Fibroblast of lung (primary cell): ENCODE results near the gene MAGI2. TPM values are rescaled to one million over a fixed set of nuclear protein-coding genes. Genes with fewer than 3 reads are reported as not detected.
"Not testable (repeated sequence)": the region's sequence is repeated elsewhere in the genome, so short reads cannot be mapped to it uniquely, and the experiment has no call there.

Experiments used
- DNase-seq, 2 donors: peaks; one replicate each; pipeline versions ENCODE4 v3.0.0 to v3.0.0-alpha.2; 2010; ENCODE audit warnings: low read depth in 2 of 2
- H2AFZ ChIP-seq: 2 replicates; pipeline ENCODE4 v1.5.1; 2012; ENCODE audit warnings: low read length, control low read depth, inconsistent platforms
- H3K27ac ChIP-seq: 2 replicates; pipeline ENCODE4 v1.5.1; 2011; ENCODE audit warnings: low read length, control low read depth; ENCODE audit not compliant: insufficient read depth
- H3K27me3 ChIP-seq: 2 replicates; pipeline ENCODE4 v1.5.1; 2011; ENCODE audit warnings: mild to moderate bottlenecking, low read length; ENCODE audit not compliant: control insufficient read depth, insufficient read depth
- H3K36me3 ChIP-seq: 2 replicates; pipeline ENCODE4 v1.5.1; 2011; ENCODE audit warnings: low read length; ENCODE audit not compliant: control insufficient read depth, insufficient read depth
- H3K4me1 ChIP-seq: 2 replicates; pipeline ENCODE4 v1.5.1; 2011; ENCODE audit warnings: low read length; ENCODE audit not compliant: control insufficient read depth, insufficient read depth; ENCODE audit errors: extremely low read depth
- H3K4me2 ChIP-seq: 2 replicates; pipeline ENCODE4 v1.5.1; 2011; ENCODE audit warnings: low read length, control low read depth; ENCODE audit not compliant: insufficient read depth; ENCODE audit errors: extremely low read depth
- H3K4me3 ChIP-seq, 4 experiments: fragments of 200-600 bp in 1 of 4; sonication (generic) in 1 of 4; replicated peaks in 1 of 4; 2 replicates each; pipeline ENCODE4 v1.5.1; 2011 to 2016; ENCODE audit warnings: low read length in 4 of 4, low read depth in 3 of 4, mild to moderate bottlenecking in 3 of 4, control low read depth in 2 of 4, inconsistent platforms in 1 of 4, mixed read lengths in 1 of 4; ENCODE audit not compliant: insufficient read depth in 1 of 4; ENCODE audit errors: control extremely low read depth in 1 of 4
- H3K79me2 ChIP-seq: 2 replicates; pipeline ENCODE4 v1.5.1; 2012; ENCODE audit warnings: mild to moderate bottlenecking, low read length, inconsistent platforms; ENCODE audit not compliant: control insufficient read depth, insufficient read depth
- H3K9ac ChIP-seq: 2 replicates; pipeline ENCODE4 v1.5.1; 2011; ENCODE audit warnings: mild to moderate bottlenecking, low read length, control low read depth; ENCODE audit not compliant: insufficient read depth
- H3K9me3 ChIP-seq: 2 replicates; pipeline ENCODE4 v1.5.1; 2012; ENCODE audit warnings: low read depth, low read length; ENCODE audit not compliant: control insufficient read depth, insufficient read depth
- H4K20me1 ChIP-seq: 2 replicates; pipeline ENCODE4 v1.5.1; 2011; ENCODE audit warnings: low read length; ENCODE audit not compliant: control insufficient read depth, insufficient read depth; ENCODE audit errors: extremely low read depth
- EZH2 ChIP-seq: IDR thresholded peaks from 2 replicates; pipeline ENCODE4 v1.5.1; 2012; ENCODE audit warnings: low read length, control low read depth, mild to moderate bottlenecking; ENCODE audit errors: missing control alignments
- polyA plus RNA-seq, 2 donors: library from polyadenylated mRNA; depleted of rRNA in 1 of 2; stranded (reverse) in 1 of 2; unstranded in 1 of 2; fragments of >200 nt; gene quantifications; 2 replicates each; pipeline ENCODE4 v1.2.1, GENCODE V29; 2011 to 2012; ENCODE audit warnings: missing spikeins in 1 of 2
- total RNA-seq: library from RNA; depleted of rRNA; stranded (reverse); fragments of >200 nt; gene quantifications from 2 replicates; pipeline ENCODE4 v1.2.1, GENCODE V29; 2014
- TF ChIP-seq, protein P1 (sequence below), 2 donors: IDR thresholded peaks in 1 of 2; conservative IDR thresholded peaks in 1 of 2; 1 replicate in 1 of 2; 2 replicates in 1 of 2; pipeline ENCODE4 v1.5.1; 2011 to 2012; ENCODE audit warnings: low read length in 2 of 2, control low read depth in 1 of 2, inconsistent platforms in 1 of 2, low read depth in 1 of 2, mild to moderate bottlenecking in 1 of 2

MAGI2 gene
- total and polyA plus RNA-seq, 2 donors (not counting 1 experiment from before 2014, with no cell fraction given) = 1.8 to 17.0 TPM

DNA sequence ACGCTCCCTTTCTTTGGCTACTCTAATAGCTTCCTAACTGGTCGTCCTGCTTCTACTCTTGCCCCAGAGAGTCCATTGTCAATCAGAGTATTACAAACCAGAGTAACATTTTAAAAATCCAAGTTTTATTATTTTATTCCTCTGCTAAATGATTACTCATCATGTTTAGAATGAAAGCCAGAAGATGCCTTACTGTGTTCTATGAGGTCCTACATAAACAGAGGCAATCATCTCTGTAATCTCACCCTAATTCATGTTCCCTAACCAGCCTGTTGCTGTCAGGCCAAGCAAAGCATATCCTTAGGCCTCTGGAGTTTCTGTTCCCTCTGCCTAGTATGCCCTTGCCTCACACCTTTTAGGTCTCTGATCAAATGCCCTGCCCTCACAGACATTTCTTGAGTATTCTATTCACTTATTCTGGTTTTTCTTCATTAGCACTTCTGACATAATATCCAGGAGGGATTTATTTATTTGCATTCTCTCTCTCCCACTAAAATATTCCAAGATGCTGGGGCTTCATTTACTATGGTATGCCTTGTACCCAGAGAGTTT, 1157.3 kb downstream of the MAGI2 start:
- TF ChIP-seq, protein P1, sequence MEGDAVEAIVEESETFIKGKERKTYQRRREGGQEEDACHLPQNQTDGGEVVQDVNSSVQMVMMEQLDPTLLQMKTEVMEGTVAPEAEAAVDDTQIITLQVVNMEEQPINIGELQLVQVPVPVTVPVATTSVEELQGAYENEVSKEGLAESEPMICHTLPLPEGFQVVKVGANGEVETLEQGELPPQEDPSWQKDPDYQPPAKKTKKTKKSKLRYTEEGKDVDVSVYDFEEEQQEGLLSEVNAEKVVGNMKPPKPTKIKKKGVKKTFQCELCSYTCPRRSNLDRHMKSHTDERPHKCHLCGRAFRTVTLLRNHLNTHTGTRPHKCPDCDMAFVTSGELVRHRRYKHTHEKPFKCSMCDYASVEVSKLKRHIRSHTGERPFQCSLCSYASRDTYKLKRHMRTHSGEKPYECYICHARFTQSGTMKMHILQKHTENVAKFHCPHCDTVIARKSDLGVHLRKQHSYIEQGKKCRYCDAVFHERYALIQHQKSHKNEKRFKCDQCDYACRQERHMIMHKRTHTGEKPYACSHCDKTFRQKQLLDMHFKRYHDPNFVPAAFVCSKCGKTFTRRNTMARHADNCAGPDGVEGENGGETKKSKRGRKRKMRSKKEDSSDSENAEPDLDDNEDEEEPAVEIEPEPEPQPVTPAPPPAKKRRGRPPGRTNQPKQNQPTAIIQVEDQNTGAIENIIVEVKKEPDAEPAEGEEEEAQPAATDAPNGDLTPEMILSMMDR (conservative IDR thresholded peaks at IDR 0.05 in 1 of 2, IDR thresholded peaks at IDR 0.05 in 1 of 2; ENCODE audit: low read depth in 1 of 2, low read length in 2 of 2) = no peak
- TF ChIP-seq EZH2 = no peak
- no peak overlapping the region for H3K4me2 ChIP-seq
- H3K9ac ChIP-seq = no peak overlapping the region
- H3K79me2 ChIP-seq = no peaks in the 10 kb centered on the region
- no peaks in the 10 kb centered on the region for H3K27me3 ChIP-seq
- DNase-seq = peak in 1 of 2 donors; percentile 35
- no peaks in the 10 kb centered on the region for H4K20me1 ChIP-seq
- H3K27ac ChIP-seq = no peak overlapping the region
- H3K36me3 ChIP-seq = no peaks in the 10 kb centered on the region
- no peak overlapping the region for H3K4me3 ChIP-seq
- H3K4me1 ChIP-seq = no peaks in the 10 kb centered on the region
- H3K9me3 ChIP-seq = no peaks in the 10 kb centered on the region
- H2AFZ ChIP-seq = no peak overlapping the region

DNA sequence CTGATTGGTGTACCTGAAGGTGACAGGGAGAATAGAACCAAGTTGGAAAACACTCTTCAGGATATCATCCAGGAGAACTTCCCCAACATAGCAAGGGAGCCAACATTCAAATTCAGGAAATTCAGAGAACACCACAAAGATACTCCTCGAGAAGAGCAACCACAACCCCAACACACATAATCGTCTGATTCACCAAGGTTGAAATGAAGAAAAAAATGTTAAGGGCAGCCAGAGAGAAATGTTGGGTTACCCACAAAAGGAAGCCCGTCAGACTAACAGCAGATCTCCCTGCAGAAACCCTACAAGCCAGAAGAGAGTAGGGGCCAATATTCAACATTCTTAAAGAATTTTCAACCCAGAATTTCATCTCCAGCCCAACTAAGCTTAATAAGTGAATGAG, 1164.0 kb downstream of the MAGI2 start:
- not testable (repeated sequence) for H3K9ac ChIP-seq, H3K9me3 ChIP-seq, H3K36me3 ChIP-seq, H3K4me3 ChIP-seq, H3K79me2 ChIP-seq, H3K4me2 ChIP-seq, H3K27me3 ChIP-seq, H4K20me1 ChIP-seq, H3K27ac ChIP-seq, H2AFZ ChIP-seq, H3K4me1 ChIP-seq
- peak in 1 of 2 donors; percentile 68 for DNase-seq

DNA sequence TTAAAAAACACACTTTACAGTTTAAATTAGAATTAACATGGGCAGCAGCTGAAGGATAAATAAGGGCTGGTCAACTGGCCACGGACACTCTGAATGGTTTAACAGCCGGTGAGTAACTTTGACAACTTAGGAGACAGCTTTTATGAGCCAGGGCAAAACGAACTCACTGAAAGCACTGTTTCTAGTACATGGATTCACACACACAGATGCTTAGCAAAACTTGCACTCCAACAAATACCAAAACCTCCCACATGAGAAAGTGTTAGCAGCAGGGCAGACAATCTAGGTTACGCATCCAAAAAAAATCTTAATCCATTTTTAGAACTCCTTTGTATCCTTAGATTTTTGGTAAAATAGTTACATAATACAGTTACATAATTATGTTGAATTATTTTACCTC, 1168.5 kb downstream of the MAGI2 start:
- H3K27ac ChIP-seq = no peak overlapping the region
- H3K9ac ChIP-seq = no peak overlapping the region
- H3K36me3 ChIP-seq = no peaks in the 10 kb centered on the region
- no peaks in the 10 kb centered on the region for H3K79me2 ChIP-seq
- peak in 1 of 2 donors; percentile 45 for DNase-seq
- TF ChIP-seq EZH2 = no peak
- TF ChIP-seq, protein P1 (conservative IDR thresholded peaks at IDR 0.05 in 1 of 2, IDR thresholded peaks at IDR 0.05 in 1 of 2; ENCODE audit: low read depth in 1 of 2, low read length in 2 of 2) = no peak
- no peaks in the 10 kb centered on the region for H3K9me3 ChIP-seq
- no peaks in the 10 kb centered on the region for H3K4me1 ChIP-seq
- H3K4me3 ChIP-seq = no peak overlapping the region
- no peak overlapping the region for H3K4me2 ChIP-seq
- no peak overlapping the region for H2AFZ ChIP-seq
- no peaks in the 10 kb centered on the region for H3K27me3 ChIP-seq
- H4K20me1 ChIP-seq = no peaks in the 10 kb centered on the region
